NCI-H2029 treated with DMSO at 0.1 percent for 48 hours (cell line): Measurements from ENCODE around the gene GPR146.

ENCODE experiments used
- DNase-seq: peaks from one replicate; lab custom pipeline; 2025; lab: John Stamatoyannopoulos, UW

GPR146 gene

GRCh38 chr7:1011297-1012003, 32.9 kb upstream of the GPR146 start:
- DNase-seq: no peak

GRCh38 chr7:1012004-1012715, 32.2 kb upstream of the GPR146 start:
- DNase-seq: no peak

DNA sequence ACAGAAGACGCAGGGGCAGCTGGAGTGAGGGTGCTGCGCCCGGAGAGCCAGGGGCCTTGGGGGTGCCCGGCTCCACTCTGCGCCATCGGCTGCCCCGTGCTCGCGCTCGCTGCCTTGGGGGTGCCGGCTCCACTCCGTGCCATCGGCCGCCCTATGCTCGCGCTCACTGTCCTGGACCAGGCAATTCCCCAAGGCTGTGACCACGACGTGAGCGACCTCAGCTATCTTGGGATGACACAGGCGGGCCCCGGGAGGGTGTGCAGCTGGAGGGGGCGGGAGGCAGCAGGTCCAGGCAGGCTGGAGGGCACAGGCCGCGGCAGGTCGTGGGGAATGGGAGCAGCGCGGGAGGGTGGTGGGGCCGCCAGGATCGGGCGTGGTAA, 31.6 kb upstream of the GPR146 start:
- no peak for DNase-seq

- DNase-seq: no peak
Observed at GRCh38 chr7:1013581-1013980, 30.8 kb upstream of the GPR146 start.

DNA sequence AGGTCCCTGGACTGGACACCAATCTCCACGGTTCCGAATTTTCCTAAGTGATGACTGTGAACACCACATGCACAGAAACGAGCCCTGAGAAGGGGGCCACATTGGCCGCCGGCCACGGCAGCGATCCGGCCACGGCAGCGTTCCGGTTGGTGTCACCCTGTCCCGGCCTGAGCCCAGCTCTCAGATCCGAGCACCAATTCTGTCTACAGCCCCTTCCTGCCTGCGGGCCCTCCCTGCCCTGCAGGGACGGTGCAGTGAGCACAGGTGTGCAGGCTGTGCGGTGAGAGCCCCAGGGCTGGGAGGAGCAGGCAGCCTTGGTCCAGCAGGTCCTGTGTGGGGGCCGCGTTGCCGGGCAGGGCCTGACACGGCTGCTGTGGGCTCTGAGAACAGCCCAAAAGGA, 29.7 kb upstream of the GPR146 start:
- no peak for DNase-seq

- no peak for DNase-seq
Observed at GRCh38 chr7:1015196-1016121, 28.9 kb upstream of the GPR146 start.

- no peak for DNase-seq
Observed at GRCh38 chr7:1016577-1017531, 27.5 kb upstream of the GPR146 start.

GRCh38 chr7:1017586-1018333, 26.6 kb upstream of the GPR146 start:
- no peak for DNase-seq

DNA sequence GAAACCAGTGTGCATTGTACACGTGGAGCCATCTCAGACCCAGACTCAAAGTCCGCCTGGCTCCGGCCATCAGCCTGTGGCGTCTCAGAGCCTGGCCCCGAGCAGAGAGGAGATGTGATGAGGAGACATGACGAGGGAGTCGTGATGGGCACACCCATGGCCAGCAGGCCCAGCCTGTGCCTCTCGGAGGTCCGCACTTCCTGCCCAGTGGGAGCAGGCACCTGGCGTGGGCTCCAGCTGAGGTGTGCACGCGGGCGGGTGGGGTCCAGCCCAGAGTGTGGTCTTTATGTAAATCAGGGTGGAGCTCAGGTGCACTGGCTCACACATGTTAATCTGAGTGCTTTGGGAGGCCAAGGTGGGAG, 26.0 kb upstream of the GPR146 start:
- DNase-seq: no peak

DNA sequence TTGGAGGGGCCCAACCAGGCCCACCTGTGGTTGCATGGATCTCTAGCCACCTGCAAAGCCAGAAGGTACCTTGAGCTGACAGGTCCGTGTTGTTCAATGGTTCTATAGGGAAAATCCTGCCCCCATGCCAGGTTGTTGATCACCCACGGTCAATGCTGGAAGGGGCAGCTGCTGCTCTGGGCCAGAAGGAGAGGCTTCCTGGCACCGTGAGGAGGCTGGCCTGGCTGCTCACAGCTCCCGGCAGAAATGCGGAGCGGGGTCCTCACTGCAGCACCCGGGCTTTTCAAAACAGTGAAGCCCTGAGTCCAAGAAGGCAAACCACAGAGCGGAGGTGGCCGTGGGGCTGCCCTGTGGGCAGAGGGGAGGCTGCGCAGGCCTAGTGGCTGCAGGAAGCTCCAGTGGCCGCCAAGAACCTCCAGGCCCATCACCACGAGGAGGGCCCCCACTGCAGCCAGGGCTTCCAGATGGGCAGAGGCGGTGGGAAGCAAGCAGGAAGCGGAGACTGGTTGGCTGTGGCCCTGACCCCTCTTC, 25.0 kb upstream of the GPR146 start:
- no peak for DNase-seq

DNA sequence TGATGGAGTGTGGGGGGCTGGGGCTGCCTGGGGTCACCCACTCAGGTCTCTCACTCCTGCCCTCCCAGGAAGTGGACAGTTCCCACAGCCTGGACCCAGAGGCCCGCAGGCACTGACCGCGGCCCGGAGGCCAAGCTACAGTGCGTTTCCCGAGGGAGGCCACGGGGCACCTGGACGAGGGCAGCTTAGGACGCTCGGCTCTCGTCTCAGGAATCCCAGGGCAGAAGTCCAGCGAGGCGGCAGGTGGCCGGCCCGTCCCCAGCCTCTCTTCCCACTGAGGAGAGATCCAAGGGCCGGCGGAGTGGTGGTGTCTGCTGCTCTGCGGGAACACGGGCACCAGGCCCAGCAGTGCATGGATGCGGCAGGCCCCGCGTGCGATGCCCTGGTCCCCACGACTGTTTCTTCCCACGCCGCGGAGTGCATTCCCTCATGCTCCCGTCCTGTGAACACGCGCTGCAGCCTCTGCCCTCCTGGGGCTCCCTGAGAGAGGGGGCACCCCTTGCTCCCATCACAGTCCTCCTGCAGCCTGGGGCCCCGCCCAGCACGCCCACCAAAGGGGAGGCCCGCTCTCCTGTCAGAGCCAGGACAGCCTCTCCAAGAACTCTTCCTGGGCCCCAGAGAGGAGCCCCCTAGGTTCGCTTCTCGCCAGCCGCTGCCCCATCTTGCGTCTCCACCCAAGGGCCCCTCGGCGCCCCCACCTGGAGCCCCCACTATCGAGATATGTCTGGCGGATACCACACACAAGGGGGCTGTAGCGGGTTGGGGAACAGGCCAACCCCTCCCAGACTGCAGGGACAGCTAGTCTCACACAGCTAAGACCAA, 24.3 kb upstream of the GPR146 start:
- no peak for DNase-seq

GRCh38 chr7:1020849-1021251, 23.5 kb upstream of the GPR146 start:
- no peak for DNase-seq

DNA sequence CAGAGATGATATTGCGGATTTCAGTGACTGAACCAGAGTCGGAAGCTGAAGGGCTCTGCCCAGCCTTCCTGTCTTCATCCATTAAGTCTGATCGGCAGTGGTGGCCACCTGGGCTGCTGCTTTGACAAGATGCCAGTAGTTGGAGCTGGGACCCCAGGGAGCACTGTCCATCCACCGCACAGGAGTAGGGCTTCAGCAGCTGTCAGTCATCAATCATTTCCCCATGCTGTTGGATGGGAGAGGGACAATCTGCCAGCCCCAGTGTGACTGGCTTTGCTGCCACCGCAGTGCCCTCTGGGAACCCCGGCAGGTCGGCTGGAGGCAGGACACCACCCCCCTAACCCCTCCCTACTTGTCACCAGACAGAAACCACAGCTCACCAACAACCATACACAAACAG, 23.0 kb upstream of the GPR146 start:
- no peak for DNase-seq

DNA sequence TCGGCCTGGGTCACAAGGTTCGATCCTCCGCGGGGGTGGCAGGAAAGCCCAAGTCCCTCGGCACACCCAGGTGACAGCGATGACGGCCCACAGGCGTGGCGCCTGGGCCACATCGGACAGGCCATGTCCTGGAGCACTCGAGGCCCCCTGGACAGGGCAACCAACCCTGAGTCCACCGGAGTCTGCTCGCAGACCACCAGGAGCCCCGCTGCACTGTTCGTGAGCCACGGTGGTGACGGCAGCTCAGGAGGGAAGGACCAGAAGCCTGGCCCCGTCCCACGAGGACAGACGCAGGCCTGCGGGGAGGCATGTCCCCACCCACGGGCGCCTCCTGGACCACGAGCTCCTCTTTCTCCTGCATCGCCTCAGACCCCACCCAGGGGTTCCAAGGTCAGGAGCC, 22.4 kb upstream of the GPR146 start:
- DNase-seq: no peak

DNA sequence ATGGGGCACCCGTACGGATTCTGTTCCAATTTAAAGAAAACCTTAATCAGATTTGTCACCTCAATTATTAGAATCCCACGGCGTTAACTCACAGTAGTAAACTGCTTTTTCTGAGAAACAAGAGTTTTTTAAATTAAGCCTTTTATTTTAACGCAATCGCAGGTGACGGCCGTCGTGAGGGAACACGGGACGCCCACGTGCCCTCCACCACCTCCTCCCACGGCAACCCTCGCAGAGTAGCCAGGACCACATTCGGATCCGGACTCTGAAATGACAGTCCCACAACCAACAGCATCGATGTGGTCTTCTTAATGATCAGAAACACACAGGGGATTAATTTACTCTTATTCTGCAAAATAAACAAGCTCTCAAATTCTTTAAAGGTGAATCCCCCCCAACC, 22.0 kb upstream of the GPR146 start:
- no peak for DNase-seq

DNA sequence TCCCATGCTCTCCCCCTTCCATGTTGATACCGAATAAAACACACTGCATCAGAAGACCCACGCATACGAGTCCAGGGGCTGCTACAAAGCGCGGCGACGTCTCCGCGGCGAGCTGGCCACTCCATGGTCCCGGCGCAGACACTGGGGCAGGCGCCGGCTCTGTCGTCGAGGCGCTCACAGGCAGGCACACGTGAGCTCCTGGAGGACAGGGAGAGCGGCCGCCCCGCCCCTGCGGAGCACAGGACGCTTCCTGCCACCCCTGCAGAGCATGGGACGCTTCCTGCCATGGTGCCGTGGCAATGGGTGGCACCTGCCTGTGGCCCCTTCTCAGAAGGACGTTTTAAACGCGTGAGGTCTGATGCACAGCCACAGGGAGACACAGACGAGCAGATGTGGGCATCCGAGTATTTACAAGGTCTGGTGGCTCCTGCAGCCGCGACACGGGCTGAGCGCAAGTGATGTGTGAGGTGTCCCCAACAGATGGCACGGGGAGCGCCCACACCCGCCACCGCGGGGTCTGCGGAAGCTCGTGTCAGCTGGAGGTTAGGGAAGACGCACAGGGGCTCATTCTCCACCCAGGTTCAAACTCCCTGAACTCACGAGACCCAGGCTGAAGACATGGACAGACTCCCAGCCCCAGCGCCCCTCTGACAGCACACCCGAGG, 21.4 kb upstream of the GPR146 start:
- no peak for DNase-seq

DNA sequence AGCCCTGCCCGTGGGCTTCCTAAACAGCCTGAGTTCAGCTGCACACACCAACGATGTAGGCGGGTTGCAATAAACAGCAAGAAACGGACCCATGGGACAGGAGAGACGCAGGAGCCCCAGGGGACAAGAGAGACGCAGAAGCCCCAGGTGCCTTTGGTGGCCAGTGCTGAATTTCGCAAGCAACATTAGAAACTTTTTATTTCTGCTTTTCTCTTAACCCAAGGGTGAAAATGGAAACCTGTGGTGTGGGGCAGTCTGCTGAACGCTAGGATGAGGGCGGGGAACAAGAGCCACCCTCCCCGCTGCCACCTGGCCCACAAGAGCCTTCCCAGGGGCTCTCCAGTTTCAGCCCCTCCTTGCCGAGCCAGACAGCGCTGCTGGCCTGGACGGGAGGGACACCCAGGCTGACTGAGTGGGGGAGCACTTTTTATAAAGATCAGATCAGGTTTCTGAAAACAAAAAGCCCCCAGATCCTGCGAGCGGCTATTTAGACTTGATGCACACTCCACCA, 20.0 kb upstream of the GPR146 start:
- no peak for DNase-seq

- no peak for DNase-seq
Observed at GRCh38 chr7:1024876-1025742, 19.2 kb upstream of the GPR146 start.
